ENCODE measurements around the gene ARID4B. TPM values are rescaled to one million over a fixed set of nuclear protein-coding genes. Genes with fewer than 3 reads are reported as not detected.
"Not testable (repeated sequence)": the region's sequence is repeated elsewhere in the genome, so short reads cannot be mapped to it uniquely, and the experiment has no call there.

The ARID4B gene
- total RNA-seq, 1 donor from 2014 or later: 68.8 TPM

- Mint-ChIP-seq H3K27ac (no peak overlapping the region), H3K4me3 (ENCODE audit: low read depth) (no peak overlapping the region), H3K4me1 (ENCODE audit: low read depth) (peaks cover 2% of the 10 kb centered on the region), H3K9me3 (ENCODE audit: low read depth) (no peaks in the 10 kb centered on the region), H3K36me3 (ENCODE audit: insufficient read depth) (peaks cover 25% of the 10 kb centered on the region), H3K27me3 (no peaks in the 10 kb centered on the region)
- TF ChIP-seq, protein P1, sequence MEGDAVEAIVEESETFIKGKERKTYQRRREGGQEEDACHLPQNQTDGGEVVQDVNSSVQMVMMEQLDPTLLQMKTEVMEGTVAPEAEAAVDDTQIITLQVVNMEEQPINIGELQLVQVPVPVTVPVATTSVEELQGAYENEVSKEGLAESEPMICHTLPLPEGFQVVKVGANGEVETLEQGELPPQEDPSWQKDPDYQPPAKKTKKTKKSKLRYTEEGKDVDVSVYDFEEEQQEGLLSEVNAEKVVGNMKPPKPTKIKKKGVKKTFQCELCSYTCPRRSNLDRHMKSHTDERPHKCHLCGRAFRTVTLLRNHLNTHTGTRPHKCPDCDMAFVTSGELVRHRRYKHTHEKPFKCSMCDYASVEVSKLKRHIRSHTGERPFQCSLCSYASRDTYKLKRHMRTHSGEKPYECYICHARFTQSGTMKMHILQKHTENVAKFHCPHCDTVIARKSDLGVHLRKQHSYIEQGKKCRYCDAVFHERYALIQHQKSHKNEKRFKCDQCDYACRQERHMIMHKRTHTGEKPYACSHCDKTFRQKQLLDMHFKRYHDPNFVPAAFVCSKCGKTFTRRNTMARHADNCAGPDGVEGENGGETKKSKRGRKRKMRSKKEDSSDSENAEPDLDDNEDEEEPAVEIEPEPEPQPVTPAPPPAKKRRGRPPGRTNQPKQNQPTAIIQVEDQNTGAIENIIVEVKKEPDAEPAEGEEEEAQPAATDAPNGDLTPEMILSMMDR (IDR thresholded peaks at IDR 0.05; ENCODE audit: unreplicated experiment): no peak
- no peak for DNase-seq (ENCODE audit: low spot score, unreplicated experiment)
These were observed 124.6 kb downstream of the ARID4B start for GRCh38 chr1:235203428-235203827.

- not testable (repeated sequence) for H3K4me3 Mint-ChIP-seq (ENCODE audit: low read depth)
These were observed 125.5 kb downstream of the ARID4B start for GRCh38 chr1:235202447-235202846.

GRCh38 chr1:235199441-235199840 is 128.5 kb downstream of the ARID4B start:
- H3K4me1 Mint-ChIP-seq (ENCODE audit: low read depth): no peaks in the 10 kb centered on the region
- H3K4me3 Mint-ChIP-seq (ENCODE audit: low read depth): no peak overlapping the region
- H3K9me3 Mint-ChIP-seq (ENCODE audit: low read depth): no peaks in the 10 kb centered on the region
- peaks cover 11% of the 10 kb centered on the region for H3K36me3 Mint-ChIP-seq (ENCODE audit: insufficient read depth)
- H3K27me3 Mint-ChIP-seq: no peaks in the 10 kb centered on the region
- TF ChIP-seq, protein P1 (IDR thresholded peaks at IDR 0.05; ENCODE audit: unreplicated experiment): peak; percentile 55
- no peak for DNase-seq (ENCODE audit: low spot score, unreplicated experiment)
- H3K27ac Mint-ChIP-seq: peak overlapping the region; percentile 6

More at GRCh38 chr1:235202447-235202846, 125.5 kb downstream of the ARID4B start:
- H3K27ac Mint-ChIP-seq: peak overlapping the region; percentile 78
- H3K4me1 Mint-ChIP-seq (ENCODE audit: low read depth); H3K9me3 Mint-ChIP-seq (ENCODE audit: low read depth); DNase-seq (ENCODE audit: low spot score, unreplicated experiment); H3K27me3 Mint-ChIP-seq: not testable (repeated sequence)
- H3K36me3 Mint-ChIP-seq (ENCODE audit: insufficient read depth): peaks cover 24% of the 10 kb centered on the region

GRCh38 chr1:235190431-235190830 is 137.5 kb downstream of the ARID4B start:
- H3K27ac Mint-ChIP-seq: no peak overlapping the region
- no peak for DNase-seq (ENCODE audit: low spot score, unreplicated experiment)
- H3K9me3 Mint-ChIP-seq (ENCODE audit: low read depth): no peaks in the 10 kb centered on the region
- H3K36me3 Mint-ChIP-seq (ENCODE audit: insufficient read depth): peaks cover 25% of the 10 kb centered on the region
- no peaks in the 10 kb centered on the region for H3K27me3 Mint-ChIP-seq
- no peaks in the 10 kb centered on the region for H3K4me1 Mint-ChIP-seq (ENCODE audit: low read depth)
- H3K4me3 Mint-ChIP-seq (ENCODE audit: low read depth): no peak overlapping the region
- TF ChIP-seq, protein P1 (IDR thresholded peaks at IDR 0.05; ENCODE audit: unreplicated experiment): no peak

DNA sequence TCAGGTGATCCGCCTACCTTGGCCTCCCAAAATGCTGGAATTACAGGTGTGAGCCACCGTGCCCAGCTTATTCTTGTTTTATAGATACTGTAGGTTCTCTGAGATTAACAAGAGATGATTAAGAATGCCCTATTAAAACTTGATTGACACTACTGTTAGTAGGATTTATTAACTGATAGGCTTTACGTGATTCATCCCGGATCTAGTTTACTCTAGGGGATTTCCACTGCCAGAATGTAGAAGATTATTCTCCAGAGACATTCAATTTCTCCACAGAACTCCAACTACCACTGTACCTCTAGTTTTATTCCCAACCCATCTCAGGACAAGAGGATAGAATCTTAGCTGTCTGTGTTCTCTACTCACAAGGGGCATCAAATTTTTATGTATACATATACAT is 140.7 kb downstream of the ARID4B start:
- DNase-seq (ENCODE audit: low spot score, unreplicated experiment): no peak
- Mint-ChIP-seq H3K4me3 (ENCODE audit: low read depth) (no peak overlapping the region), H3K4me1 (ENCODE audit: low read depth) (no peaks in the 10 kb centered on the region), H3K27ac (no peak overlapping the region), H3K36me3 (ENCODE audit: insufficient read depth) (peaks cover 21% of the 10 kb centered on the region), H3K27me3 (no peaks in the 10 kb centered on the region), H3K9me3 (ENCODE audit: low read depth) (no peaks in the 10 kb centered on the region)
- TF ChIP-seq, protein P1 (IDR thresholded peaks at IDR 0.05; ENCODE audit: unreplicated experiment): no peak

DNA sequence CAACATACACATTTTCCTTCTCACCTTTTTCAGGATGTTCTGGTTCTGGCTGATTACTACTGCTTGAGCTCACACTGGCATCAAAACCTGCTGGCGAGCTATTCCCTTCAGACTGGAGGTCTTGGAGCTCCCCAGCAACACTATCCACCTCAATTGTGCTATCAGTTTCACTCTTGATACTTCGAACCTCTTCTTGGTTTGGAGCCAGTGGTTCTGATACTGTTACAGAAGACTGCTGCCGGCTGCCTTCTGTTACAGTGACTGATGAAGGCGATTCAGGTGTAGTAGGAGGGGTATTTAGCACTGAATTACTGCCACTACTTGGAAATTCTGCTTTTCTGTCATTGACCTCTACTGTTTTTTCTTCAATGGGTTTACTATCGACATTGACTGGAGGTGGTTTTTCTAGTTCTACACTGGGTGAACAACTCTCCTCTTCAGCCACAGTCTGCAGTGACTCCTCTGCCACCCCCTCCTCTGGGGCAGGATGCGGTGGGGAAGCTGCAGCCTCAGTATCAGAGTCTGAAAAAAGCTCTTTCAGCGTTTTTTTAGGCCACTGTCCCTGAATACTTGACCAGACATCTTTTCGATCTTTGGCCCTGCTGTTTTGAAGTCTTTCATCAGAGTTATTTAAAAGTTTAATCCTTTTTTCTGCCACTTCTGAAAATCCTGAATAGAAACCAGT is 146.3 kb downstream of the ARID4B start:
- no peaks in the 10 kb centered on the region for H3K9me3 Mint-ChIP-seq (ENCODE audit: low read depth)
- no peaks in the 10 kb centered on the region for H3K27me3 Mint-ChIP-seq
- DNase-seq (ENCODE audit: low spot score, unreplicated experiment): no peak
- no peaks in the 10 kb centered on the region for H3K4me1 Mint-ChIP-seq (ENCODE audit: low read depth)
- H3K4me3 Mint-ChIP-seq (ENCODE audit: low read depth): no peak overlapping the region
- no peak overlapping the region for H3K27ac Mint-ChIP-seq
- H3K36me3 Mint-ChIP-seq (ENCODE audit: insufficient read depth): peaks cover 20% of the 10 kb centered on the region
- TF ChIP-seq, protein P1 (IDR thresholded peaks at IDR 0.05; ENCODE audit: unreplicated experiment): no peak

All from progenitor cell of endocrine pancreas (in vitro differentiated cells).